SK-N-SH (cell line): ENCODE results near the gene SIDT2.

Experiments
- CHD2 ChIP-seq: fragments of 150-350 bp; IDR thresholded peaks from 2 replicates; pipeline ENCODE4 v1.6.1; 2018; ENCODE audit warnings: low read length; ENCODE audit not compliant: partially characterized antibody
- GABPA ChIP-seq: IDR thresholded peaks from 2 replicates; pipeline ENCODE4 v1.4.0; 2012; ENCODE audit warnings: low read depth, mild to moderate bottlenecking
- RAD21 ChIP-seq: IDR thresholded peaks from 2 replicates; pipeline ENCODE4 v1.6.1; 2012; ENCODE audit warnings: mild to moderate bottlenecking, low read length
- TCF12 ChIP-seq: IDR thresholded peaks from 2 replicates; pipeline ENCODE4 v1.4.0; 2012
- TEAD4 ChIP-seq: IDR thresholded peaks from 2 replicates; pipeline ENCODE4 v1.4.0; 2012; ENCODE audit warnings: mild to moderate bottlenecking, borderline replicate concordance; ENCODE audit not compliant: insufficient read depth
- TF ChIP-seq, protein P1 (sequence below): fragments of 200-600 bp; sonication (generic); IDR thresholded peaks from 2 replicates; pipeline ENCODE4 v1.6.1; 2017; ENCODE audit warnings: antibody characterized with exemption, mild to moderate bottlenecking, moderate library complexity
- TF ChIP-seq, protein P2 (sequence below): IDR thresholded peaks from 2 replicates; pipeline ENCODE4 v1.6.1; 2012; ENCODE audit warnings: mild to moderate bottlenecking, low read depth, low read length, moderate library complexity

DNA sequence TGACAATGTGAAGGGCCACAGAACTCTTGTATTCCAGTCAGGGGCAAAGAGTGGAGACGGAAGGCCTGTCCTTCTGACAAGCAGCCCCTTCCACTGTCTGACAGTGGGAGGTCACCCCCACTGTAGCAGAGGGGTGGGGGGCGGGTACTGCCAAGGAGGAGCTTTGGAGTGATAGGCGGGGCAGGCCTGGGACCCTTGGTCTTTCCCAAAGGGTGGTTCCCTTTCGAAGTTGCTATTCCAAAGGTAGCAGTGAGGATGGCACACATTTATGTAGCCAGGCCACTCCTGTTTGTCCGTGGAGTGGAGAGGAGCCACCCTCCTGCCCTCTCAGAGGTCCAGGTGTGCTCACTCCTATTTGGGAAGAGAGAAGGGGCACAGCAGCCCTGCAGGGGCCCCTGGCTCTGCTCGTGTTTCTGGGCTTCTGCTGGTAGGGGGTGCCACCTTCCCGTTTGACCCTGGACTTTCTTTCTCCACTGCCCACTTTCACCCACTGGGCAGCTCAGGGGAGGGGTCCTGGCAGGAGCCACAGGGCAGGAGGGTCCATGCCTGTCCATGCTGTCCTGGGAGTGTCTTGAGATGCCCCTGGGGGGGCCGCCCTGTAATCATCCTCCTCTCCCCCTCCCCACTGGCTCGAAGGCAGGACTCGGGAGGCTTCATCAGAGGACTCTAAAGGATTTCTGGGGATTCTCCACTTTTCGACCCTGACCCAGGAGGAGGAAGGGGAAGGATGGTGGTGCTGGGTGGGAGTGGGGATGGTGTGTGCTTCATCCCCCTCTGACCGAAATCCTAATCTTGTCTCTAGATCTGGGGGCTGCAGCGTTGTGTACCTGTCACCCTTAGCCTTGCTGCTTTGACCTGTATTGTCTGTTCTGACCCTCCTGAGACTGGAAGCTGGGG lies 21.6 kb downstream of the SIDT2 start:
- TF ChIP-seq, protein P1, sequence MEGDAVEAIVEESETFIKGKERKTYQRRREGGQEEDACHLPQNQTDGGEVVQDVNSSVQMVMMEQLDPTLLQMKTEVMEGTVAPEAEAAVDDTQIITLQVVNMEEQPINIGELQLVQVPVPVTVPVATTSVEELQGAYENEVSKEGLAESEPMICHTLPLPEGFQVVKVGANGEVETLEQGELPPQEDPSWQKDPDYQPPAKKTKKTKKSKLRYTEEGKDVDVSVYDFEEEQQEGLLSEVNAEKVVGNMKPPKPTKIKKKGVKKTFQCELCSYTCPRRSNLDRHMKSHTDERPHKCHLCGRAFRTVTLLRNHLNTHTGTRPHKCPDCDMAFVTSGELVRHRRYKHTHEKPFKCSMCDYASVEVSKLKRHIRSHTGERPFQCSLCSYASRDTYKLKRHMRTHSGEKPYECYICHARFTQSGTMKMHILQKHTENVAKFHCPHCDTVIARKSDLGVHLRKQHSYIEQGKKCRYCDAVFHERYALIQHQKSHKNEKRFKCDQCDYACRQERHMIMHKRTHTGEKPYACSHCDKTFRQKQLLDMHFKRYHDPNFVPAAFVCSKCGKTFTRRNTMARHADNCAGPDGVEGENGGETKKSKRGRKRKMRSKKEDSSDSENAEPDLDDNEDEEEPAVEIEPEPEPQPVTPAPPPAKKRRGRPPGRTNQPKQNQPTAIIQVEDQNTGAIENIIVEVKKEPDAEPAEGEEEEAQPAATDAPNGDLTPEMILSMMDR, result no peak
- TF ChIP-seq, protein P2, sequence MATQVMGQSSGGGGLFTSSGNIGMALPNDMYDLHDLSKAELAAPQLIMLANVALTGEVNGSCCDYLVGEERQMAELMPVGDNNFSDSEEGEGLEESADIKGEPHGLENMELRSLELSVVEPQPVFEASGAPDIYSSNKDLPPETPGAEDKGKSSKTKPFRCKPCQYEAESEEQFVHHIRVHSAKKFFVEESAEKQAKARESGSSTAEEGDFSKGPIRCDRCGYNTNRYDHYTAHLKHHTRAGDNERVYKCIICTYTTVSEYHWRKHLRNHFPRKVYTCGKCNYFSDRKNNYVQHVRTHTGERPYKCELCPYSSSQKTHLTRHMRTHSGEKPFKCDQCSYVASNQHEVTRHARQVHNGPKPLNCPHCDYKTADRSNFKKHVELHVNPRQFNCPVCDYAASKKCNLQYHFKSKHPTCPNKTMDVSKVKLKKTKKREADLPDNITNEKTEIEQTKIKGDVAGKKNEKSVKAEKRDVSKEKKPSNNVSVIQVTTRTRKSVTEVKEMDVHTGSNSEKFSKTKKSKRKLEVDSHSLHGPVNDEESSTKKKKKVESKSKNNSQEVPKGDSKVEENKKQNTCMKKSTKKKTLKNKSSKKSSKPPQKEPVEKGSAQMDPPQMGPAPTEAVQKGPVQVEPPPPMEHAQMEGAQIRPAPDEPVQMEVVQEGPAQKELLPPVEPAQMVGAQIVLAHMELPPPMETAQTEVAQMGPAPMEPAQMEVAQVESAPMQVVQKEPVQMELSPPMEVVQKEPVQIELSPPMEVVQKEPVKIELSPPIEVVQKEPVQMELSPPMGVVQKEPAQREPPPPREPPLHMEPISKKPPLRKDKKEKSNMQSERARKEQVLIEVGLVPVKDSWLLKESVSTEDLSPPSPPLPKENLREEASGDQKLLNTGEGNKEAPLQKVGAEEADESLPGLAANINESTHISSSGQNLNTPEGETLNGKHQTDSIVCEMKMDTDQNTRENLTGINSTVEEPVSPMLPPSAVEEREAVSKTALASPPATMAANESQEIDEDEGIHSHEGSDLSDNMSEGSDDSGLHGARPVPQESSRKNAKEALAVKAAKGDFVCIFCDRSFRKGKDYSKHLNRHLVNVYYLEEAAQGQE, result no peak
- TF ChIP-seq TEAD4, result no peak
- TF ChIP-seq GABPA, result no peak
- no peak for TF ChIP-seq TCF12
- no peak for TF ChIP-seq RAD21
- no peak for TF ChIP-seq CHD2
